IPS-NIHi7 (cell line): Measurements from ENCODE around the gene ACSS2.

Source experiments
- DNase-seq: peaks from one replicate; pipeline ENCODE4 v3.0.0; 2012; ENCODE audit warnings: mixed read lengths; ENCODE audit errors: extremely low spot score

Gene ACSS2

DNA sequence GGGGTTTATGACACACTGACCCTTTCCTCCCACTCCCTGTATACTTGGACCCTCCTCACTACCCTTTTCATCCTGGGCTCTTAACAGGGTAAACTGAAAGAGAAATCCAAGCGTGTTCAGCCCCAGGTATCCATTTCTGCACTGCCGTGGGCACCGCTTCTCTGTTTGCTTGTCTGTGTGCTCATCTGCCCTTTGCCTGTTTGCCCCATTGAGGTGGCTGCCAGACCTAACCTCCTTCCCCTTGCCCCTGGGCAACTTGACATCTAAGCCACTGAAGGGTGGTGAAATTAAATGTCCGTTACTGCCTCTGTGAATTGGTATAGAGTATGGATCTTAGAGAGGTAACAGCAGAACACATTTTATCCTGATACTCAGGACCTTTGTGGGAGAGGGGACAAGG lies 38.7 kb downstream of the ACSS2 start:
- DNase-seq = no peak

DNA sequence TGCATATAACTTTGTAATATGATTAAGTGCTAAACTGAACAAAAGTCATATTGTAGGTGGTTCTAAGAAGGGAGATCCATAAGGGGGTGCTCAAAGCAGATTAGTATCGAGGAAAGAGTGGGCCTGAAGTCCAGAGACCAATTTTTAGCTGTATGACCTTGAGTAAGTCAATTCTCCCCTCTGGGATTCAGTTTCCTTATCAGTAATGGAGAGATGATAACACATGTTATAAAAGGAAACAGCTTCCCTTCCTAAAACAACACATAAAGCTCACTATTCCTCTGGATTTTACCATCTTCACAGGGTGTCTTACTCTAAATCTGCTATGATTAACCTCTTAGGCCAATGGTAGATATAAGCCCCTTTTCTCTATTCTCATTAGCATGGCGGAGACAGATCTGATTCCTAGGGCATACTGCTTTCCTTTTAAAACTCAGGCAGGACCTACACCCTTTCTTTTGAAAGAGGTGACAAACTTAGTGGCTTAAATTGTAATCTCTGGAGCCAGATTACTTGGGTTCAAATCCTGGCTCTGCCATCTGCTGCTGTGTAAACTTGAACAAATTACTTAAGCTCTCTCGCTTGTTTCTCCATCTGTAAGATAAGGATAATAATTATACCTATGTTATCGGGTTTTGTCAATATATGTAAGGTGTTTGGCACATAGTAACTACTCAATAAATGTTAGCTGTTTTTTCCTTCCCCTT lies 39.5 kb downstream of the ACSS2 start:
- no peak for DNase-seq

DNA sequence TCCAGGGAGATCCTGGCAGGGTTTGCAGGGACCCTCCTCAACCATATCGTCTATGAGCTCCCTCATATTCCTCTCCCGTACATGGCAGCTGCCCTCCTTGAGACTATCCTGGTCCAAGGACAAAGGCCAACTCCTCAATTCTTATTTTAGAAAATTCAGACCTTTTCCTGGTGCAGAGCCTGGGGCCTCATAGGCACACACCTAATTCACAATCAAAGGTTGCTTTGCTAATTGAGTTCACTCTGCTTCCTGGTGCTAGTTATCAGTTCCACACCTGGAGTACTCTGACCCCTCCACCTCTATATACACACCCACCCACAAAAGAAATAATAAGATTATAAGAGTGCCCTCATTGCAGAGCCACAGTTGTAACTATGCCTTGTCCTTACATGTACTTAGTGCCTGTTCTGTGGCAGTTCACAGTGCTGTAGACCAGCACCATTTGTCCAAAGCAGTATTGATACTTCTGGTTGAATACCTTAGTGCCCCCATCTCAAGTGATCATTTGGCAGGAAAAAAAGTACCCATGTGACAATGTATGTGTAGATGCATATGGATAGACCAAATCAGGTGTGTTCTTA lies 40.5 kb downstream of the ACSS2 start:
- DNase-seq = no peak

DNA sequence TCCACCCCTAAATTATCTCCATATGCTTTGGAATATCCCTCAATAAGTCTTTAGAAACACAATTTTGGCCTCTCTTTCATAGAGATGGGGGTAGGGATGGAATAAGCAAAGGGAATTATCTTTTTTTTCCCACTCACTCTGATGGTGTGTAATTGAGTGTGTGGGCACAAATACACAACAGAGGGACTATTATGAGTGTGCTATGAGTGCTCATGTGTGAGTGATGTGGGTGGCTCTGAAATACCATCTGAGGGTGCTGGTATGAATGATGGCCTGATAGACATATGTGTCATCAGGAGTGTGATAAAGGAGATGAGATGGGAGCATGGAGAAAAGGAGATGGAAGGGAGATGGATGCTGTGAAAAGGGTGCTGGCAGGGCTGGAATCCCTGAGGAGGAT lies 43.6 kb downstream of the ACSS2 start:
- DNase-seq = no peak

DNA sequence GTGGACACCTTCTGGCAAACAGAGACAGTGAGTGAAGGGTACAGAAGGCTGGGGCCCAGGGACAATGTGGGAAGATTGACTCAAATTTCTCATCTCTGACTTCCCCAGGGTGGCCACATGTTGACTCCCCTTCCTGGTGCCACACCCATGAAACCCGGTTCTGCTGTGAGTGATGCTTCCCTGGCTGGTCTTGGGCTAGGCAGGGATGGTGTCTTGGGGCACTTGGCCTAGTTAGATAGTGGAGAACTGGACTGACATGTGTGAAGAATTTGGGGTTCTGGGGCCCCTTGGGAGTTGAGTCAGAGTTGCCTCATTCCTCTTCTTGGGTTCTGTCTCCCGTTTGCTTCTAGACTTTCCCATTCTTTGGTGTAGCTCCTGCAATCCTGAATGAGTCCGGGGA lies 45.0 kb downstream of the ACSS2 start:
- DNase-seq = no peak

DNA sequence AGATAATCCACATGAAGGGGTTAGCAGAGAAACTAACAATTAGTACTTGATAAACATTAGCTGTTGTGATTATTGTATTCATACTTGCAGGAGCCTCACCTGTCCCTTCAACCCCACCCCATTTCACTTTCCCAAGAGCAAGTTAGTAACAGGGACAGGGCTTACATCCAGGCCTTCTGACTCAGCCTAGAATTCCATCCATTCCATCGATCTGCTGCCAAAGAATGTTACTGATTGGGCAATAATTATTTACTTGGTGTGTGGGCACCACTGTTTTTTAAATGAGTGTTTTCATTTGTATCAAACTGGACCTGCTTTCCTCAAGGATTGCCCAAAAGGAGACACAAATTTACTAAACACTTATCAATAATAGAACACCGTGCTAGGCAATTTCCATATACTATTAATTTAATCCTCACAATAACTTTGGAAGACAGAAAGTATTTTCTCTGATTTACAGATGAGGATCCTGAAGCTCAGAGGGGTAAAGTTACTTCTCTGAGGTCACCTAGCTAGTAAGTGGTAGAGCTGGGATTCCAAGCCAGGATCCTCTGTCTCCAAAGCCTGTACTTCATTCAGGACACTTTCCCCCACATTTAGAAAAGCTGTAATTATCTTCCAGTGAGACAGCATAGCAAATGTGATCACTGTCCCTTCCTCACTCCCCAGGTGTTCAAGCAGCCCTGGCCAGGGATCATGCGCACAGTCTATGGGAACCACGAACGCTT lies 46.4 kb downstream of the ACSS2 start:
- no peak for DNase-seq

DNA sequence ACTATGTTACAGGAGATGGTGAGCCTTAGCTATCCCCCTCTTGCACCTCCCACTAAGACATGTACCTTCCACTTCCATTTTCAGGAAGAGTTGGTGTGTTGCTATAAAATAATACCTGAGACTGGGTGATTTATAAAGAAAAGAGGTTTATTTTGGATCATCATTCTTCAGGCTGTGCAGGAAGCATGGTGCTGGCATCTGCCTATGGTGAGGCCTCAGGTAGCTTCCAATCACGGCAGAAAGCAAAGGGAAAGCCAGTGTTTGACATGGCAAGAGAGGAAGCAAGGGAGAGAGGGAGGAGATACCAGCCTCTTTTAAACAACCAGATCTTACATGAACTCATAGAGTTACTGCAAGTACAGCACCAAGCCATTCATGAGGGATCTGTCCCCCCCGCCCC lies 47.0 kb downstream of the ACSS2 start:
- DNase-seq = no peak

DNA sequence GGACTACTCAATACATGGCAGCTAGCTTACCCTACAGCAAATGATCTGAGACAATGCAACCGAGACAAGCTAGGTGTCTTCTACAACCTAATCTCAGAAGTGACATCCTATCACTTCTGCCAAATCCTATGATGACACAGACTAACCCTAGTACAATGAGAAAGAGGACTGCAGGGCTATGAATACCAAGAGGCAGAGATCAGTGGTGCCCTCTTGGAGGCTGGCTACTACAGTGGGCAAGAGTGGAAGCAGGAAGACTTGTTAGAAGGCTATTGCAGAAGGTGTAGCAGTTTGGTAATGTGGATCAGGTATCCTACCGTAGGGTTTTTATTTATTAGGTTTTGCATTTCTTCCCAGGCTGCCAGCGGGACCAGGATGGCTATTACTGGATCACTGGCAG lies 48.9 kb downstream of the ACSS2 start:
- no peak for DNase-seq

DNA sequence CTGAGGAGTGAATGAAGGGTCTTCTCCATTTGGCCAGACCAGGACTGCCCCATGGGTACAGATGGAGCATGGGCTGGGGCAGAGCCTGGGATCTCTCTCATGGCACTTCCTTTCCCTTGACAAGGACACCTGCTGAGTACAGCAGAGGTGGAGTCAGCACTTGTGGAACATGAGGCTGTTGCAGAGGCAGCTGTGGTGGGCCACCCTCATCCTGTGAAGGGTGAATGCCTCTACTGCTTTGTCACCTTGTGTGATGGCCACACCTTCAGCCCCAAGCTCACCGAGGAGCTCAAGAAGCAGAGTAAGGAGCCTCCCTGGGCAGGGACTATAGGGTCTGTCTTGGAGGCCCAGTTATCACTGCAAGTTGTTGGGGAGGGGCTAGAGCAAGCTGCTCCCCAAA lies 49.6 kb downstream of the ACSS2 start:
- DNase-seq = no peak

DNA sequence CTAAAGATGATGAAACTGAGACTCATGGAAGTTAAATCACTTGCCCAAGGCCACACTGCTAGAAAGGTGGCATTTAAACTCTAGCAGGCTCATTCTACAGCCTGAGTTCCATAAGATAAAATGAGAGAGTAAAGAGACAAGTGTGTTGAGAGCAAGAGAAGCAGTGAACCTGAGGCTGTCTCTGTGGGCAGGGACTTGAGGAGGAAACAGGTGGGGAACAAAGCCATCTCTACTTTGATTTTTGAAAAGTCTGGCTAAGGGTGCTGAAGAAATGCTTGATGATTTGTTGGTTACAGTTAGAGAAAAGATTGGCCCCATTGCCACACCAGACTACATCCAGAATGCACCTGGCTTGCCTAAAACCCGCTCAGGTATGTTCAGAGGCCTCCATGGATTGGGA lies 50.2 kb downstream of the ACSS2 start:
- DNase-seq = no peak

DNA sequence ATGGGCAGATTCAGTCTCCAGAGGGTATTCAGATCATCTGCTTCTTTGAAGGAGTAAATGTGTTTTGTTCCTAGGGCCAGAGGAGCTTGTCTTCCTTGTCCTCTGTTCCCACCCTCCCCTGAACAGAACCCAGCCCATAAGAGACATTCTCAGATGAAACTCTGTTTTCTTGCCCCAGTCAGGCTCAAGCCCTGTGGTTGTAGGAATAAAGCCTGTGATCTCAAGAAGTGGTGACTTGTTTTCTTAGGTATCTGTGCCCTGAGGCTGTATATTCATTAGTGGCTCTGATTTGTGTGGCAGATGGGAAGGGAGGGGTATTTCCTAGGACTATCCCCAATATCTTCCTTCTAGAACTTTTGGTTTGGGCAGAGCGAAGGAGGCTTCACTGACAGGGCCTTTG lies 51.3 kb downstream of the ACSS2 start:
- no peak for DNase-seq

DNA sequence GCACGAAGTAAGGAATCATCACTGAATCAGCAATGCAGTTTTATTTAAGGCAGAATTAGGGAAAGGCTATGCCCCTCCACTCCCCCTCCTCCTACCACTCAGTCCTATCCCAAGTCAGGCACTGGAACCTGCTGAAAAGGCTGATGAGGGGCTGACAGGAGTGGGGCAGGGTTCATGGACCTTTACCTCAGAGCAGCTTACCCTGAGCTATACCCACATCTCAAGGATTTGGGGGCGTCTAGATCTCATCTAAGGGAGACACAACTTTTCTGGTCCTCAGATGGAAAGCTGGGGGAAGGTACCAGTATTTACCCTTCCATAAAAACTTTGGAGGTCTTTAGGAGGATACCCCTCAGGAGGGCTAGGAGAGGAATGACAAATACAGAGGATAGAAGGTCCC lies 52.0 kb downstream of the ACSS2 start:
- DNase-seq = no peak

DNA sequence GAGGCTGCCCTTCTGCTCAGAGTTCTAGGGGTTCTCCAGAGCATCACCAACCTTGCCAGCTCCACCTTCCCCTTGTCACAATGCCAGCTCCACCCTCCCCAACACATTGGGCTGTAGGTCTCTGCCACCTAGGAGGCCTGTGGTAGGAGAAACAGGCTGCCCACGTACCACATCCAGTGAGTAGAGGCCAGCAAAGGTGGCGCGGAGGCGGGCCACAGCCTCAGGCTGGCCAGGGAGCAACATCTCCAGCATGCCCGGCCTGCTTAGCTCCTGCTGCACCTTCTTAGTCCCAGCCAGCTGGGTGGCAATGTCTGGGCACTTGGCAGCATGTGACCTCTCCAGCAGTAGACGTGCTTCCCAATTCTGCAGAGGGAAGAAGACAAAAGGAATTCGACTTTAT lies 55.4 kb downstream of the ACSS2 start:
- DNase-seq = no peak

DNA sequence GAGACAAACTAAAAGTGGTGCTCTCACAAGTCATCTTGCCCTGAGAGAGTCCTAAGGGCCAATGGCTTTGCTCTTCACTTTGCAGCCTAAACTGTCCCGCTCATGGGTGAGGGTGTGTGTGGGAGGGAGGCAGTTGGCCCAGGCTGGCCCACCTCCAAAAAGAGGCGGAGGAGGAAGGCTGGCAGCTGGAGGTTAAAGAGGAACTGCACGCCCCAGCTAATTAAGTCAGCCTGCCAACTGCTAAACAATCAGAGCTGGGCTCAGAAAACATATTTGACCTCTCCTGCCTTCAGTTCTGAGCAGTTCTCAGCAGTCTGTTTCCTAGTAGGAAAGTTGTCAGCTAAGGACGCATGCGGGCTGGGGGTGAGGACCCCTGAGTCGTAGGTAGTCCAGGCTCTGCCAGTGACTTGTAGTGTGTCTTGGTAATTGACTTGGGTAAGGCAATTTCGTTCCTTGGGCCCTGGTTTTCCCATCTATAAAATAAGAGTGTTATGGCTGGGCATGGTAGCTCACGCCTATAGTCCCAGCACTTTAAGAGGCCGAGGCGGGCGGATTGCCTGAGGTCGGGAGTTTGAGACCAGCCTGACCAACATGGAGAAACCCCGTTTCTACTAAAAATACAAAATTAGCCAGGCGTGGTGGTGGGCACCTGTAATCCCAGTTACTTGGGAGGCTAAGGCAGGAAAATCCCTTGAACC lies 62.2 kb downstream of the ACSS2 start:
- no peak for DNase-seq

DNA sequence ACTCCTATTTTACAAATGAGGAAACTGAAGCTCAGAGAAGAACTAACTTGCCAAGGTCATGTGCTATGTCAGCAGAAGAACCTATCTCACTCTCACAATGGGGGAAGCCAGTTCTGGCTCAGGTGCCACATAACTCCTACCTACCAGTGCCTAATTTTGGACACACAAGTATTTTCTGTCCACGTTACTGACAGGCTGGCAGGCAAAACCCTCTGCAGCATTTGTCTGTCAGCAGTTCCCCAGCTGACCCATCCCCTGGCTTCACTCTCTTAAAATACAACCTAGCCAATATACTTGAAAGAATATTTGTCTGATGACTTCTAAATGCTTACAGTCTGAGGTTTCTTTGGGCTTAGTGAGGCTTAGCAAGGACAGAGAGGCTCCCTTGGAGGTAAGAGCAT lies 63.7 kb downstream of the ACSS2 start:
- no peak for DNase-seq

DNA sequence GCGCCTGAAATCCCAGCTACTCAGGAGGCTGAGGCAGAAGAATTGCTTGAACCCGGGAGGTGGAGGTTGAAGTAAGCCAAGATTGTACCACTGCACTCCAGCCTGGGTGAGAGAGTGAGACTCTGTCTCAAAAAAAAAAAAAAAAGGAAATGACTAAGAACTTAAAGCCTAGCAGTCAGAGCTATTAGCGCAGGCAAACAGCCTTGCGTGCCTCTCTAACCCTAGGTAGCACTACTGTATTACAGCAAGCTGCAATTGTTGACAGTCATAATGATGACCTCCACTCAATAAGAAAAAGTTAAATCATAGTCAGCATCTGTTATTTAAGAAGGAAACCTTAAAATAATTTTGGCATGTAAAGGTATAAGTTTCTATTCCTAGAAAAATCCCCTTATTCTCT lies 64.8 kb downstream of the ACSS2 start:
- DNase-seq = no peak

DNA sequence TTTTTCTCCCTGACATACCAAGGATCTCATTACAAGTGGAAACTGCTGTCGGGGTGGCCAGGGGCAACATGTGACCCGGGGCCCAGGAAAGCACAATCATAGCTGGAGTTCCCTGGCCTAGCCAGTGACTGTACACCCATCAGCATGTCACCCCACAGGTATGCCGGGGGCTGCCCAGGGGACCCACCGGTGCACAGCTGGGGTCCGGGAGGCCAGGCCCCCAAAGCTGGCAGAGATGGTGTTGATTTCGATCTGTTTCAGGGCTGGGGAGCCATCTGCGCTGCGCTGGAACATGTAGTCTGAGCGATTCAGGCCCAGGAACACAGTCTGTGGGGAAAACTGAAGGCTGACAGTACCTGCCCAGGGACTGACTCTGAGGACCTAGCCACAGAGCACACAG lies 65.9 kb downstream of the ACSS2 start:
- no peak for DNase-seq

DNA sequence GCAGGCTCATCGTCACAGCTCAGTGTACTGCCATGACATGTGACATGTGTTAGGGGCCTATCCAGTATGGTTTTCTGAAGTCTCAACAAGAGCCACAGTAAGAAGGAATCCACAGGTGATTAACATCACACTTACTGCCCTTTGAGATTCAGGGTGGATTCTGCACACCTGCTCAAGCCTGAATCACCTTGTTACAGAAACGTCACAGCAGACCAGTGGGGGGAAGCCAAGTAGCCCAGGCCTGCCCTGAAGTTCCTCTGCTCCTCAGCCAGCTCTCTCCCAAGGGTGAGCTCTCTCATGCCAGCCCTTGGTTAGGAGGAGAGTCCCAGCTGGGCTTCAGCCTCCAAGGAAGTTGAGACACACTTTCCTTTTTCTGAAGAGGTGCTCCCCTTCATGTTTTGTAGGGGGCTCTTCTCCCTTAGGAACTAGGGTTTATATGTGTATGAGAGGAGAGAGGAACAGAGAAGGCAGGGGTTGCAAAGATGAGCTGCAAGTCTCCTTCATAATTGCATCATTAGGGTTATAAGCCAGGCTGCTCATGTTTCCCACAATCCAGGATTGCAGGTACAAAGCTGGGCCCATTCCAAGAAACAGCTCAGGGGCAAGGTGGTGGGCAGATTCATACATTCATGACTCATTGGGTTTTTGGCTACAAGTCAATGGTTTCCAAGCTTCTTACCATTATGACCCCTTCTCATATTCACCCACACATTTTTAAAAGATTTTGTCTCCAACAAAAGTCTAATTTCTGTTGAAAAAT lies 67.6 kb downstream of the ACSS2 start:
- DNase-seq = no peak

DNA sequence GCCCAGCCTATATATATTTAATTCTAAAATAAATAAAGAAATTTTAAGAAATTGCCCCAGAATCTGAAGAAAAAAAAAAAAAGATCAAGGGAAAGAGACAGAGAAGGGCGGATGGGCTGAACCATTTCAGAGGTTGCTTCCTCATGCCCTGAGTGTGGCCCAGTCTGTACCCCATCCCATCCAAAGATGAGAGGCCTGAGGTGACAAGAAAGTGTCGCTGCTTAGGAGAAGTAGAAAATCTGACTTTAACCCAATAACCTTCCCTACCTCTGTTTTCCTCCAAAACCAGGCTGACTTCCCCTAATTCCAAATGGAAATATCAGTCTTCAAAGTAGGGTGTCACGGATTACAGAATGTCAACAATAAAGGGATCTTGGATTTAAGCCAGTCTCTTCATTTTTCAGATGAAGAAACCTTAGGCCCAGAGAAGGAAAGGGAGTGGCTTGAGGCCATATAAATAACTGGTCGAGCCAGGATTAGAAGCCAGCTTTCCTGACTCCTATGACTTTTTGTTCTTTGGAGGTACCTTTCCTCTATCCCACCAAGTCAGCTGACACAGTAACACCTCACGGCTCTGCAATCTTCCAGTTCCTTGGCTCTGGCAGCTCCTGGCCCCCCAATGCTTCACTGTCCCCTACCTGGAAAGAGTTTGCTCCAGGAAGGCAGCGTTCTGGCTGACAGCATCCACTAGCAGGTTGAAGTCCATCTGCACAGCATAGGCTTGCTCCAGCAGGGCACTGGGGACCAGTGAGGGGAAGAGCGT lies 69.1 kb downstream of the ACSS2 start:
- DNase-seq = no peak

DNA sequence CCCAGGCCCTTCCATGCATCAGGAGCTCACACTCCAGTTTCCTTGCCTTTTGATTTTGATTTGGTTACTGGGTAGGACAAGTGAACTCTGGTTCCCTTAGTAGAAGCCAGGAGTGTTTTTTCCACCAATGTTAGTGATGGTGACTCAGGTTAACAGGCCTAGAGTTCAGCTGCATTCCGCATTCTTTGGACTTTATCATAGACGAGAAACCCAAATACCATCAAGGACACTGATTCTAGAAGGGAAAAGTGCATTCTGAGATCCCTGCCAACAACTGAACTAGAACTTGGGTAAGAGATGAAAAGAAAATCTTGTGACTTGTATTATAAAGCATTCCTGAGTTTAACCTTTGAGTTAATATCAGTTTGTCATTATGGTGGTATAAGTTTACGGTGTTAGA lies 70.2 kb downstream of the ACSS2 start:
- DNase-seq = no peak

DNA sequence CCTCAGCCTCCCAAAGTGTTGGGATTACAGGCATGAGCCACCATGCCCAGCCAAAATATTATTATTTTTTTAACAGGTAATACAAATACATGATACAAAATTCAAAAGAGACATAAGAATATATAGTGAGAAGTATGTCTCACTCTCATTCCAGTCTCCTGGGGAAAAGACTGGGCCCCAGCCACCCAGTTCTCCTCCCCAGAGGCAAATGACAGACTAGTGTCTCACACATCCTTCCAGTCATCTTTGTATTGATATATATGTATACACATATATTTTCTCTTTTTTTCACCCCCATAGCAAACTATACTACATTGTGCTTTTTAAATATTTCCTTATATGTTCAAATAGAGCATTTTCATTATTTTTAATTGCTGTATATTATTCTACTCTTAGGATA lies 70.9 kb downstream of the ACSS2 start:
- no peak for DNase-seq
